GM18498 (cell line): ENCODE measurements around the gene FOXJ3.

ENCODE experiments used
- ATAC-seq: cut with Tn5 transposase; IDR thresholded peaks from one replicate; pipeline ENCODE4 v1.9.1; 2021; ENCODE audit warnings: mild to moderate bottlenecking, moderate library complexity; ENCODE audit not compliant: unreplicated experiment

Gene FOXJ3

DNA sequence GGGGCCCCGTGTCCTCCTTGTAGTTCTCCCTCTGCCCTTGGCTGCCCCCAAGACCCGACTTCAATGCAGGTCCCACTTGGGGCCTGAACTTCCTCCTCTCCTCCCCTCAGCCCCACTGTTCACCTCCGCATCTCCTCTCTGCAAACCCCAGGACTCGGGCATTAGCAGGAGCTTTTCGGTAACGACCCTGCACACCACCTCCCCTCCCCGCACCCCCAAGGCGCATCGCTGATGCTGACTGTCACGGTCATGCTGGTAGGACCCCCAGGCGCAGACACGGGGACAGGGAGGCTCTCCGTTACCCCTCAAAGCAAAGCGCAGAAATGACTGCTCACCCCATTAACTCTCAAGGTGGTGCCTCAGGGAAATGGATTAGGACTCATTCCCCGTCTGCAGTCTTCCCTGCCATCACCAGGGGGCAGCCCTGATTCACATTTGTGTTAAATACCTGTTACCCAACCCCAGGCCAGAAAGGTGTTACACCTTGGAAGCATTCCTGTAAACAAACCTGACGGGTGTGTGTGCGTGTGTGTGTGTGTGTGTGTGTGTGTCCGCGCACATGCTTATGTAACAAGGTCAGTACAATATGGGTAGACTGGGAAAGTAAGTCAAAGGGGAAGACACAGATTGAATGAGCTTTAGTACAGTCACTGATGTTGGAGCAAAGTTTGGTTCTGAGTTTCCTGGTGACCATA, 188.3 kb downstream of the FOXJ3 start:
- no peak for ATAC-seq

DNA sequence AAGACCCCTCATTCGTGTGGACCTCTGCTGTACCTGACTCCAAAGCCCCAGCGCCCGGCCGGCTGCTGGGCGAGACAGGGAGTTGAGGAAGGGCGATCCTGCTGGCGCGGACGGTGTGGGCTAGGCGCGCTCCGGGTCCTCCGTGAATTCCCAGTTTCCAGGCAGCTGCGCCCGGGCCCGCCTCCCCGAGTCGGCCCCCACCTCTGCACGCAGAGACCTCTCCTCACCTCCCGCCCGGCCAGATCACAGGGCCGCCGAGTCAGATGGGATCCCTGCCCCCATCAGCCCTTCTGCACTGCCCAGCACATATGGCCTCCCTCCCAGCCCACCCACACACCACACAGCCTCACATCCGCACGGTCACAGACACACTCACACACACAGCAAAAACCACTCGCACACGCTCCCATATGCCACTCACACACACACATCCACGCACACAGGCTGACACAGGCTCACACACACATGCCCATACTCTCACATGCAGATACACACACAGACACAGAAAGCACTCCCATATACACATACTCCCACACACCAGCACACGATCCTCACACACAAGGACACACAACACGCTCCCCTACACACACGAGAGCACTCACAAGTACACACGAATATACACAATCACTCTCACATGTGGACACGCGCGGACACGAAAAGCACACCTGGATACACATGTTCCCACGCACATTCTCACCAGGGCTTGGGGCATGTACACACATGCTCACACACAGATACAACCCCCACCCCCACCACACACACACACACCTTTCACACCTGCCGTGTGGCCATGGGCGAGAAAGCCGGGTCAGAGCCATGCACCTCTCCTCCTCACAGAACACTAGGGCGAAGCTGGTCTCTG, 189.0 kb downstream of the FOXJ3 start:
- no peak for ATAC-seq

DNA sequence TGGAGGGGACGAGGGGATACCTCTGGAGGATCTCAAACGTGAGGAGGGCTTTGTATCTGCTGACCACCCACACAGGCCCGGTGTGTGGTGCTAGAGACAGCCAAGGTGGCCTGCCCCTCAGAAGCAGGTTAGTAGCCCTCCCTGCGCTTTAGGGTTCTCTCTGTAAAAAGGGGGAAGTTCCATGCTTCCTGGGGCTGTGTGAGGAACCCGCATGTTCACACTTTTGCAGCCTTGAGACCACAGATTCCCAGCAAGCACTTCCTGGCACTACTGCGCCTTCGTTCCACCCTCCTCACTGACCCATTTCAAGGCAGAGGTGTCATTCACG, 189.7 kb downstream of the FOXJ3 start:
- no peak for ATAC-seq

DNA sequence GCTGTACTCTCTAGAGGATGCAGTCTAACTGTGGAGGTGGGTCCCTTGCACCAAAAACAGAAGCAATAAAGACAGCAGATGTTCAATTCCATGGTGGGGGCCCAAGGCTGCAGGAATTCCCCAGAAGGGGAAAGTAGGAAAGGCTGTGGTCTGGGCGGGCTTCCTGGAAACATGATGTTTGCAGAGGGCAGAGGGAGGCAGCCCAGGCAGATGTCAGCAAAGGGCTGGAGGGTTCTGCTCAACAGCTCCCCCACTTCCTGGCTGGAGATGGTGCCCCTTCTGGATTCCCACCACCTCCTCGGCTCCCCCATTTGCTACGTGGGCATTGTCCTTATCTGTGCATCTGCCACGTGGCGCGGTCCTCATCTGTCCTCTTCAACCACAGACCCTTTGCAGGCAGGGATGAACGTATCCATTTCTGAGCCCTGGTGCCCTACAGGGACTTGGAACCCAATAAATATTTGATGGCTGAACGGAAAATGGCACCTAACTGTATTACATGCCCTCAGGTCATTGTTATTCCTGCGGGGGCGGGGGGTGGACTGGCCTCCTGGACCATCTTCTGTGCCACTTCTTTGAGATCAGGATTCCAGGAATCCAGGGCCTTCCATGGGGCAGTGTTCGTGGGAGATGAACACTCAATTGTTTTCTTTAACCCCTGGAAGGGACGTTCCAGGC, 190.2 kb downstream of the FOXJ3 start:
- ATAC-seq = no peak

DNA sequence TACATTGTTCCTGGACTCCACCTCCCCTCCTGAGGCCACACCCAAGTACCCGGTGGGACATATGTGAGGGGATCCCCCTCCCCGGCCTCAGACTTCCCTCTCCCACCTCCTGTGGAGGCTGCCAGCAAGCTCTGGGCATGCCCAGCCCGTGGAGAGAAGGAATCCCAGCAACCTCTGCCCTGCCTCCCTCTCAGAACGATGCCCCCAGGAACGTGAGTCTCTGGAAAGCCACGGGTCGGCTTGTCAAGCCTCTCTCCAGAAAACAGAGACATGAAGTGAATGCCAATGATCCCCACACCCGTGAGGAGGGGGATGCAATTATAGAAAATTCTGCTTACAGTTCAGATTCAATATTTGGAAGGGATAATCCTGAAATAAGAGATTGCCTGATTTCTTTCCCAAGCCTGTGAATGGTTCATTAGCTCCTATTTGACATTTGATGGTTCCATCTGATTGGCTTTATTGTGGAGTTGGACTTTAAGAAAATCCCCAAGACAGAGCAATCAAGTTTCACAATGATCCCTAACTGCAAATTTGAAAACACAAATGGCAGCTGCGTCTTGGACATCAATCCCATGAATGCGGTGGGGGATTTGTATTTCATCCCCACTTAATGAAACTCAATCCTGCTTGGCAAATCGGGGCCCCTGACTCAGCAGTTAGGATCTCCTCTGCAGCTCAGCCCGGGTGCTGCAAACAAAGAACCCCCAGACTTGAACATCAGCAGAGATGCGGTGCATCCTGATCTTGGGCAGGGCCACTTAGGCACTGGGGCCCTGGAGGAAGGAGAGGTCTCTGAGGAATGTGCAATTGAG, 190.9 kb downstream of the FOXJ3 start:
- ATAC-seq = no peak

DNA sequence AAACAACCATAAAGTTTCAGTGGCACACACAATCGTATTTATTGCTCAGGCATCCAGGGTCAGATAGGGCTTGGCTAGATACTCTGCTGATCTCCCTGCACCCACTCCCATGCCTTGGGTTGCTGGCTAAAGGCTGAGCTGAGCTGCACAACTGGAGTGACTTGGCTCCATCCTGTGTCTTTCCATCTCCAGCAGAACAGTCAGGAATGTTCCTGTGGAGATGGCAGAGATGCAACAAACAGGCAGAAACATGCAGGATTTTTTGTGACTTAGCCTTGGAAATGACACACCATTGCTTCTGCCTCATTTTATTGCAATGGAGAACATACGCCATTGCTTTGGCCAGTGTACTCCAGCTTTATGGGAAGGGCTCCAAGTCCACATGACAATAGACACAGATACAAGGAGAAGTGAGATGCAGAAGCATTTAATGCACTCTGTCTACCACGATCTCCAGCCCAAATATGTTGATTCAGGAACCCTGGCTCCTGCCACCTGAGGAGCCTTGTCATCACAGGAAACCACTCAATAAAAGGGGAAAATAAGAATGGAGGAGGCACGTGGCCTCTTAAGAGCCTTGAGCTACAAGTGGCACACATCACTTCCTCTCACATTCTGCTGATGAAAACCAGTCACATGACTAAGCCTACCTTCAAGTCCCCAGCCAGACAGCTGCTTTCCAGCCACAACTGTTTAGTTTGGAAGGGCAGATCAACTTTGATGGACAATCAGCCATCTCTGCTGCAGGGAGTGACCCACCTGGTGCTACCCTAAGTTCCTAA, 191.9 kb downstream of the FOXJ3 start:
- ATAC-seq = no peak

DNA sequence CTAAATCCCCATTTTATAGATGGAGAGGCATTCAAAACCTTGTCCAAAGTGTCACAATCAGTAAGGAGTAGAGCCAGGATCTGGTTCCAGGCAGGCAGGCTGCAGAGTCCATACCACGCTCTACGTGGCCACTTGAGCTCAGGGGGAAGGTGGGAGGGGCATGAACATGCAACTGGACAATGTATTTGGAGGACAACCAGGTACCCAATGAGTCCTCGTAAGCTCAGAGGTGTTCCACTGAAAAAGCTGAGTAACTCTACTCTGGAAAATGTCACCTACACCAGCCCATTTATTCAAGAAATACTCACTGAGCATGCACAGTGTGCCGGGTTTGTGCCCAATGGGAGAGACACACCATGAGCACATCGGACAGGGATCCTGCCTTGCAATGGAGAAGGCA, 193.1 kb downstream of the FOXJ3 start:
- no peak for ATAC-seq

DNA sequence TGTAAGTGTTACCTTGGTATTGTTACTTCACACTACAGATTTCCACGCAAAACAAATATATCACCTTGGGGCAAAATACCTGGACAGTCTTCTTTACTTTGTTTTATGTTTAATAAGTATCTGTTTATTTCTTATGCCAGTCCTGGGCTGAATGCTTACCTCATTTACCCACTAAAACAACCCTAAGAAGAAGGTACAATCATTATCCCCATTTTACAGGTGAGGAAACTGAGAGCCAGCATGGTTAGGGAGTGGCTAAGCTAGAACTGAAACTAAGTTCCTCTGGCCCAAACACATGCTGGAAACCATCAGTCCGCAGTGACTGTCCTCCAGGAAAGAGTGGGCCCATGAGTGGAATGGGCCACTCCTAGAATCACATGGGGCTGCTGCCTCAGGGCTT, 194.8 kb downstream of the FOXJ3 start:
- no peak for ATAC-seq

DNA sequence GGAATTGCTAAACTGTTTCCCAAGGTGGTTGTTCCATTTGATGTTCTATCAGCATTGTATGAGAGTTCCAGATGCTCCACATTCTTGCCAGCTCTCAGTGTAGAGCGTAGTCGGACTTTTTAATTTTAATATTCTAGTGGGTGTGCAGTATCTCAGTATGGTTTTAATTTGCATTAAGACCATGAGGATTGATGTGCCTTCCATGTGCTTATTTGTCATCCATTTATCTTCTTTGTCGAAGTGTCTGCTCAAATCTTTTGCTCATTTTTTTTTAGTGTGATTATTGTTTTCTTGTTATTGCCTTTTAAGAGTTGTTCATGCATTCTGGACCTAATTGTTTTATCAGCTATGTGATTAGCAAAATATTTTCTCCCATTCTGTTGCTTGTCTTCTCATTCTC, 195.6 kb downstream of the FOXJ3 start:
- ATAC-seq = no peak

DNA sequence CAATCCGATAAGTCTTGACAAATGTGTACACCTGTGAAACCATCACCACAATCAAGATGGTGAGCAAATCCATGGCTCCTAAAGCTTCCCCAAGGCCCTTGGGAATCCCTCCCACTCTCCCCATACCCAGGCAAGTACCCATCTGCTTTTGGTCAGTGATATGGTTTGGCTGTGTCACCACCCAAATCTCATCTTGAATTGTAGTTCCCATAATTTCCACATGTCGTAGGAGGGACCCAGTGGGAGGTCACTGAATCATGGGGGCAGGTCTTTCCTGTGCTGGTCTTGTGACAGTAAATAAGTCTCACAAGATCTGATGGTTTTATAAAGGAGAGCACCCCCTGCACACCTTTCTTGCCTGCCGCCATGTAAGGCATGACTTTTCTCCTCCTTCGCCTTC, 196.4 kb downstream of the FOXJ3 start:
- no peak for ATAC-seq

DNA sequence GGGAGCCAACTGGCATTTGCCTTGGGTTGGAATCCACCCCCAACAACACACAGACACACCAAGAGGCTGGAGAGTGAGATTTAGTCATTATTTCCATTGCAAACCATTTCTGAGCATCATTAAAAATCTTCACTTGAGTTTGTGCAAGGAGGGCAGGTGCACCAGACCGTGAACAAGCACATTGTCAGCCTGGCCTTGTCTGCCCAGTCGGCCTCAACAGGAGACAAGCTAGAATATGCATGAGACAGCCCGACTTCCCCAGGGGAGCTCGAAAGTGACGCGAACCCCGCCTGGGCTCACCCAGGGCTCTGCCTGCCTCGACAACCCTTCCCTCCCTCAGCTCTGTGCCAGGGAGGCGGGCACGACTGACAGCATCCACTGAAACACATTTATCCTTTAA, 197.3 kb downstream of the FOXJ3 start:
- no peak for ATAC-seq

DNA sequence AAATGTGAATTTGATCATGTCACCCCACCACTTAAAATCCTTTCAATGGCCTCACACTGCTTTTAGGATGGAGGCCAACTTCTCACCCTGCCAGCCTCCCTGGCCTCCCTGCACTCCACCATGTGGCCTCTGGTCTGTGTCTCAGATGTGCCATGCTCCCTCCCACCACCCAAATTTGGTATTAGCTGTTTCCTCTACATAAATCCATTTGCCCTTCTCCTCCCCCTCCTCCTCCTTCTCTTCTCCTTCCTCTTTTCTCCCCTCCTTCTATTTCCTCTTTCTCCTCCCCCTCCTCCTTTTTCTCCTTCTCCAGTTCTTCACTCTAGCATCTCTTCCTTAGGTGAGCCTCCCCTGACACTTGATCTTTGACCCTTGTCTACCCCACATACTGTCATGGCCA, 198.6 kb downstream of the FOXJ3 start:
- no peak for ATAC-seq

DNA sequence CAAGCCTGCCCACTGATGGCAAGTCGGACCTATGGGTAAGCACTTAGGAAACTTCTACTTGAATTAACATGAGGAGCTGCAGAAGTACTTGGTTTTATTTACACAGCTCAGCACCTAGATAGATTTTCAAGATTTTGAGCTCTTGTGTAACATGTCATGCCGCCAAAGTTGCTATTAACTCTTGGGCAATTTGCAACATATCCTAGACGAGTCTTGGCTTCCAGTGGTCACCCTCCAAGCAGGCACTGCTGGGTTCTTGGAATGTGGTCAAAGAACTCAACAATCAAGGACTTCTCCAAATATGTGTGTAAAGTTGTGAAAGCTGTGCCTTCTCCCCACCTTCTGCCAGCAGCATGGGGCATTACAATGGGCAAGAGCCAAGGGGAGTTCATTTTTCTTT, 199.6 kb downstream of the FOXJ3 start:
- ATAC-seq = no peak

DNA sequence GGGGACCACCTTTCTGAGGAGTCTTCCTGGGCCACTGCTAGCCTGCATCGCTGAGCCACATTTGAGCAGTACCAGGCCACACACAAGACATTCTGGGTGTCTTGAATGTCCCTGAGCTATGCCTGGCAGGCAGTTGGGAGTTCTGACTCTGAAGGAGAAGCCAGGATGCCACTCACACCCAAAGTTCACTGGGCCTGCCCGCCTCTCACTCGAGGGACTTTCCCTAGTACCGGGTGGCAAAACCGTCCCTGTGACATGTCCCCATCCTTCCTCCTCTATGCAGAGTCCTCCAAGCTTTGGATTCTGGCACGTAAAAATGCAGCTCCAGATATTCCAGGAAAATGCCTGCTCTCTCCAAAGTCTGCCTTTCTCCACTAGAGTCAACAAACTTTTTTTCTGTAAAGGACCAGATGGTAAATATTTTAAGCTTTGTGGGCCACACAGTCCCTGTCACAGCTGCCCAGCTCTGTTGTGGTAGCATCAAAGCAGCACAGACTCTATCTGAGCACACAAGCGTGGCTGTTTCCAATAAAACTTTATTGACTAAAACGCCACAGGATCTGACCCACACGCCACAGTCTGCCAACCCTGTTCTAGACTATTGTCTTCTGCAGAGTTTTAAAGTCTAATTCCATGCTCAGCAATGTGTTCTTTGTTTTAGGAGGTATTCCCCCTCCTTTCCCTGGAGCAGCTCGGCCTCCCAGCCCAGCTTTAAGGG, 201.1 kb downstream of the FOXJ3 start:
- no peak for ATAC-seq

DNA sequence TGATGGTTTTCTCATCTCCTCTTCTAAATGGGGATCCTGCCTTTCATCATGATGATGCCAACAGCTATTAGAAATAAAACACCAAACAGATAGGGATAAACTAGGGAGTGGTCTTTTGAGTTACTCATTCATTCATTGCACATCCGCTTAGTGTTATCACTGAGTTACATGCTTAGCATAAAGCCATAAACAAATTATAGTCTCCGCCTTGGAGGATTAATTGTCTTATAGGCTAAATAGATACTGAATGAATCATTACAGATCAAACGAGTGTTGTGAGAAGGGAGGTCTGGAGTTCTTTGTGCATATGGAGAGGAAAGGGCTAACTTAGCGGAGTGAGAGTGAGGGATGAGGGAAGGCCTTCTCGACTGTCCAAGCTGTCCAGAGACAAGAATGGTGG, 201.6 kb downstream of the FOXJ3 start:
- no peak for ATAC-seq

DNA sequence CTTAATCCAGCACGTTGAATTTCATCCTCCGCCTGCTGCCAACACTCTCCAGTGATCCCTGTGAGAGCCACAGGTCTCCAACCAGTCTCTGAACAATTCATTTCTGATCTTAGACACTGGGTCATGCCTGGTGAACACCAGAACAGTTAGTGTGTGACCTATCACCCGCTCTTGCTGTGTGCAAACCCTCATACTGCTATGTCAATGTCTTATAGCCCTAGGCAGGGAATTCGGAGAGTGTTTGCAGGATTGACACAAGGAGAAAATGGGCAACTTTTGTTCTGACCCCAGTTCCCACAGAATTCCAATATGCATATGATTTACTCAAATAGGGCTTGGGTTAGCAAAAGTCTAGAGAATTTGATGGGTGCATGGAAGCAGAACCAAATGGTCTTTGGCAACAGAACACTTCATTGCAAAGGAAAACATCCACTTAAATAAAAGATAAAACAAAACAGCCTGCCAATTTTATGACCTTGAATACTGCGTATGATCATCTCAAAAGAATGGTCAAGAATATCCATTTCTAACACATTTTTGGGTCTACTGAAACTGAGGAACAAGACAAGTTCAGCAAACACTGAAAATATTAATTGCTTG, 204.9 kb downstream of the FOXJ3 start:
- no peak for ATAC-seq

DNA sequence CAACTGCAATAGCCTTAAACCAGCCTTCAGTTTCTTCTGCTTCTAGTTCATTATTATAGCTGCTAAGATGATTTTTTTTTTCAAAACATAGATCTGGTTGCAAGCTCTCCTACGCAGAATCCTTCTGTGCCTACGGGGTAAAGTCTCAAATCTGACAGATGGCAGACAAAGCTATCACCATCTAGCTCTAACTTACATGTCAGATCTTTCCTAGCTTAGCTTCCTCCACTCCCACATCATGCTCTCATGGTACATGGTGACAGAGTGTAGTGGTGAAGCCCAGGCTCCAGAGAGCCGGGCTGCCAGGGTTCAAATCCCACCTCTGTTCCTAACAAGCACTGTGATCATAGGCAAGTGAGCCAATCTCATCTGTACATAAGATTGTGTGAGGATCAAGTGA, 206.1 kb downstream of the FOXJ3 start:
- no peak for ATAC-seq

DNA sequence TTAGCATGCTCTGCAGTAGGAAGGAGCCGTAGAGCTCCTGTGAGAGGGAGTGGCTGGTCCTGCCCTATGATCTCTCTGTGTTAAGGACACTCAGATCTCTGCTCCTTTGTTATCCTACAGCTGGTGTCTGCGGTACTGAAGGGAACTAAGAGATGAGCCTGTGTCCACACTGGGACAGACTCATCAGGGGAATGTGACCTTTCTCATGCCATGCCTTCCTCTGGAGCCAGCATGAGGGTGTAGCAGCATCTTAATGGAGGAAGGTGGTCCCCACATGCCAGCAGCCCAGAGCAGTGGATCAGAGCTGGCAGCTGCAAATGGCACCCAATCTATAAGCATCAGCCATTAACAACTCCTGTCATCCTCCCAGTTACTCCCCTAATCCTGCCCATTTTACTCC, 206.5 kb downstream of the FOXJ3 start:
- ATAC-seq = no peak

DNA sequence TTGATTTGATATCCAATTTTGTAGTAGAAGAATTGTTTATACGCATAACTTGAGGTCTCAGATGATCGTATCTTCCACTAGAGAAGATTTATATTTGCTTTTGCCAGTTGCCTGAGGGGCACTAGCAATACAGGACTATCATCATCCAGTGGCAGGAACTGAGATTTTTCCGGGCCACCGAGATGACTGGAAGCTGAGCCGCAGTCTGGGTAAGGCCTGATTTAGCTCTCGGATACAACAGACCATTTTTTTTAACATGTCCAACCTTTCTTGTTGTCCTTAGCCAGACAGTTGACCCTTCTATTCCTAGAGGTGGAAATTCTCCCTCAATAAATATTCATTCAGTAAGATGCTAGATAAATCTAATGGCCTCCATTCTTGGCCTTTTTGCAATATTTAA, 207.3 kb downstream of the FOXJ3 start:
- ATAC-seq = no peak
